CD4-positive, alpha-beta memory T cell (primary cell): ENCODE data around the gene PCDH15. TPM values are rescaled to one million over a fixed set of nuclear protein-coding genes. Genes with fewer than 3 reads are reported as not detected.

Experiments used
- CTCF ChIA-PET: fragments of 350-600 bp; sonication (Branson Sonifier 250); formaldehyde crosslinking; loops from one replicate; lab custom pipeline; 2021; ENCODE audit warnings: inconsistent platforms; ENCODE audit not compliant: partially characterized antibody; lab: Charles Lee
- POLR2A ChIA-PET: fragments of 350-600 bp; sonication (Branson Sonifier 250); formaldehyde crosslinking; loops from one replicate; lab custom pipeline; 2021; ENCODE audit not compliant: partially characterized antibody; lab: Charles Lee
- DNase-seq, 5 donors: peaks; one replicate each; pipeline versions ENCODE4 v3.0.0 to v3.0.0-alpha.2; 2020 to 2022; ENCODE audit warnings: mixed read lengths in 1 of 5
- H3K27ac ChIP-seq: one replicate; pipeline ENCODE4 v1.7.0; 2013; ENCODE audit warnings: low read depth, low read length
- H3K27me3 ChIP-seq: 2 replicates; pipeline ENCODE4 v1.7.0; 2013; ENCODE audit warnings: mild to moderate bottlenecking, low read length, moderate library complexity; ENCODE audit not compliant: insufficient read depth
- H3K36me3 ChIP-seq: 2 replicates; pipeline ENCODE4 v1.7.0; 2013; ENCODE audit warnings: mild to moderate bottlenecking, low read length, moderate library complexity; ENCODE audit not compliant: insufficient read depth
- H3K4me1 ChIP-seq: 2 replicates; pipeline ENCODE4 v1.7.0; 2013; ENCODE audit warnings: mild to moderate bottlenecking, low read length, moderate library complexity; ENCODE audit not compliant: insufficient read depth
- H3K4me3 ChIP-seq, 2 donors: one replicate each; pipeline ENCODE4 v1.7.0; 2013; ENCODE audit warnings: low read length in 2 of 2, mild to moderate bottlenecking in 1 of 2
- H3K9me3 ChIP-seq, 2 donors: one replicate each; pipeline ENCODE4 v1.7.0; 2013; ENCODE audit warnings: low read length in 2 of 2, control low read depth in 1 of 2; ENCODE audit not compliant: control insufficient read depth in 1 of 2
- H3K27ac Mint-ChIP-seq, 7 donors: one replicate each; pipeline ENCODE4 v1.8.0; 2020 to 2021; ENCODE audit warnings: mixed read lengths in 7 of 7, mild to moderate bottlenecking in 6 of 7, inconsistent platforms in 3 of 7, moderate library complexity in 3 of 7
- H3K27me3 Mint-ChIP-seq, 2 donors: one replicate each; pipeline ENCODE4 v1.8.0; 2020 to 2021; ENCODE audit warnings: mixed read lengths in 2 of 2
- H3K36me3 Mint-ChIP-seq, 2 donors: one replicate each; pipeline ENCODE4 v1.8.0; 2020 to 2021; ENCODE audit warnings: mixed read lengths in 2 of 2, inconsistent platforms in 1 of 2, mild to moderate bottlenecking in 1 of 2
- H3K4me1 Mint-ChIP-seq, 4 donors: one replicate each; pipeline ENCODE4 v1.8.0; 2020 to 2021; ENCODE audit warnings: mixed read lengths in 4 of 4, mild to moderate bottlenecking in 1 of 4
- H3K4me3 Mint-ChIP-seq, 8 donors: one replicate each; pipeline ENCODE4 v1.8.0; 2020 to 2021; ENCODE audit warnings: mixed read lengths in 8 of 8, mild to moderate bottlenecking in 7 of 8, moderate library complexity in 6 of 8, inconsistent platforms in 3 of 8
- H3K9me3 Mint-ChIP-seq, 8 donors: one replicate each; pipeline ENCODE4 v1.8.0; 2020 to 2021; ENCODE audit warnings: mixed read lengths in 8 of 8, mild to moderate bottlenecking in 5 of 8, inconsistent platforms in 3 of 8, moderate library complexity in 1 of 8
- intact Hi-C: fragments of 100-400 bp; cut with micrococcal nuclease; formaldehyde crosslinking; loops from one replicate; pipeline ENCODE4 v1.15.1; 2023
- polyA plus RNA-seq, 2 donors: library from polyadenylated mRNA; unstranded; fragments of 300-500 nt; fragmentation: Illumina TruSeq; gene quantifications; one replicate each; pipeline ENCODE4 v1.2.3, GENCODE V29; 2021
- total RNA-seq, 2 experiments: library from RNA; stranded (reverse); gene quantifications; one replicate each; pipeline ENCODE4 v1.2.3, GENCODE V29; 2021

The PCDH15 gene
- total and polyA plus RNA-seq, 4 experiments from 2014 or later, result not detected

GRCh38 chr10:53894145-53894544, 906.9 kb downstream of the PCDH15 start:
- H3K27ac ChIP-seq, result no peak overlapping the region
- no peaks in the 10 kb centered on the region for H3K27me3 ChIP-seq
- H3K9me3 Mint-ChIP-seq, result peaks cover 0 to 10% (median 8%) of the 10 kb centered on the region in 8 donors
- ChIA-PET CTCF (no interaction called here), POLR2A (no interaction called here)
- H3K27me3 Mint-ChIP-seq, result no peaks in the 10 kb centered on the region
- no peak overlapping the region for H3K27ac Mint-ChIP-seq
- DNase-seq, result no peak
- intact Hi-C loops, result no loop called here
- H3K4me3 Mint-ChIP-seq, result no peak overlapping the region
- H3K36me3 ChIP-seq, result no peaks in the 10 kb centered on the region
- H3K4me1 ChIP-seq, result no peaks in the 10 kb centered on the region
- H3K4me1 Mint-ChIP-seq, result no peaks in the 10 kb centered on the region
- no peak overlapping the region for H3K4me3 ChIP-seq
- no peaks in the 10 kb centered on the region for H3K36me3 Mint-ChIP-seq
- no peaks in the 10 kb centered on the region for H3K9me3 ChIP-seq

DNA sequence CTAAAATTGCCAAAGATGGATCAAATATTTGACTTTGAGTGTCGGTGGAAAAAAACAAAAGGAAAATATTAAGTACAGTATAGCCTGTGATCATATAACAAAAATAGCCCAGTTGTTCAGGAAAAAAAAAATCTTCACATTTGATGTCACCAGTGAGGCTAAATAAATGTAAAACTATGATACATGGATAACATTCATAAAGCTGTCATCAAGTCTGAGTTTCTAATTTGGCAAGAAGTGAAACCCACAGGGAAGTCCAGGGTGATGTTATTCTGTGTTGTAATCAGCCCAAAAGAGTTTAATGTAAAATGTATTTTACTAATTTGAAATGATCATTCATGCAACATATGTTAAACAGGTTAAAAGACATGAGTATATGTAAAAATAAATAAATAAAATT, 908.0 kb downstream of the PCDH15 start:
- Histone ChIP-seq H3K36me3 (no peaks in the 10 kb centered on the region), H3K4me1 (no peaks in the 10 kb centered on the region), H3K9me3 (no peaks in the 10 kb centered on the region), H3K27me3 (no peaks in the 10 kb centered on the region), H3K4me3 (no peak overlapping the region), H3K27ac (no peak overlapping the region)
- no peak for DNase-seq
- Mint-ChIP-seq H3K27ac (no peak overlapping the region), H3K9me3 (peaks cover 0 to 7% (median 3%) of the 10 kb centered on the region in 8 donors), H3K27me3 (no peaks in the 10 kb centered on the region), H3K4me3 (no peak overlapping the region), H3K4me1 (no peaks in the 10 kb centered on the region), H3K36me3 (no peaks in the 10 kb centered on the region)
- intact Hi-C loops, result no loop called here
- ChIA-PET POLR2A (no interaction called here), CTCF (no interaction called here)

GRCh38 chr10:53886325-53887300, 914.4 kb downstream of the PCDH15 start:
- peaks cover 0 to 4% of the 10 kb centered on the region in 2 donors for H3K9me3 ChIP-seq
- ChIA-PET CTCF (no interaction called here), POLR2A (no interaction called here)
- Mint-ChIP-seq H3K27ac (no peak overlapping the region), H3K36me3 (no peaks in the 10 kb centered on the region), H3K4me3 (no peak overlapping the region), H3K4me1 (no peaks in the 10 kb centered on the region), H3K9me3 (peaks cover 0 to 13% (median 5%) of the 10 kb centered on the region in 8 donors), H3K27me3 (no peaks in the 10 kb centered on the region)
- no peaks in the 10 kb centered on the region for H3K4me1 ChIP-seq
- no peaks in the 10 kb centered on the region for H3K36me3 ChIP-seq
- no peaks in the 10 kb centered on the region for H3K27me3 ChIP-seq
- intact Hi-C loops, result no loop called here
- no peak overlapping the region for H3K4me3 ChIP-seq
- H3K27ac ChIP-seq, result no peak overlapping the region
- DNase-seq, result no peak

- no peaks in the 10 kb centered on the region for H3K4me1 Mint-ChIP-seq
Observed at GRCh38 chr10:53864846-53865245, 936.2 kb downstream of the PCDH15 start.

GRCh38 chr10:53852450-53853175, 948.4 kb downstream of the PCDH15 start:
- intact Hi-C loops, result no loop called here
- Histone ChIP-seq H3K27ac (no peak overlapping the region), H3K27me3 (no peaks in the 10 kb centered on the region), H3K4me1 (no peaks in the 10 kb centered on the region), H3K4me3 (no peak overlapping the region), H3K9me3 (no peaks in the 10 kb centered on the region), H3K36me3 (no peaks in the 10 kb centered on the region)
- no peaks in the 10 kb centered on the region for H3K4me1 Mint-ChIP-seq
- no peaks in the 10 kb centered on the region for H3K27me3 Mint-ChIP-seq
- H3K27ac Mint-ChIP-seq, result no peak overlapping the region
- POLR2A ChIA-PET, result no interaction called here
- H3K9me3 Mint-ChIP-seq, result peaks cover 0 to 4% (median under 1%) of the 10 kb centered on the region in 8 donors
- no peaks in the 10 kb centered on the region for H3K36me3 Mint-ChIP-seq
- H3K4me3 Mint-ChIP-seq, result no peak overlapping the region
- CTCF ChIA-PET, result no interaction called here
- DNase-seq, result no peak

More at GRCh38 chr10:53864846-53865245, 936.2 kb downstream of the PCDH15 start:
- ChIA-PET POLR2A (no interaction called here), CTCF (no interaction called here)
- Mint-ChIP-seq H3K36me3 (no peaks in the 10 kb centered on the region), H3K27me3 (no peaks in the 10 kb centered on the region), H3K4me3 (no peak overlapping the region), H3K9me3 (peaks cover 2 to 14% (median 7%) of the 10 kb centered on the region in 8 donors), H3K27ac (no peak overlapping the region)
- no peak overlapping the region for H3K4me3 ChIP-seq
- no peak for DNase-seq
- H3K4me1 ChIP-seq, result no peaks in the 10 kb centered on the region
- H3K36me3 ChIP-seq, result no peaks in the 10 kb centered on the region
- no peaks in the 10 kb centered on the region for H3K9me3 ChIP-seq
- intact Hi-C loops, result no loop called here
- no peaks in the 10 kb centered on the region for H3K27me3 ChIP-seq
- no peak overlapping the region for H3K27ac ChIP-seq

- Mint-ChIP-seq H3K27me3 (no peaks in the 10 kb centered on the region), H3K9me3 (peaks cover 0 to 11% (median 4%) of the 10 kb centered on the region in 8 donors), H3K4me3 (no peak overlapping the region), H3K27ac (no peak overlapping the region), H3K36me3 (no peaks in the 10 kb centered on the region), H3K4me1 (no peaks in the 10 kb centered on the region)
- Histone ChIP-seq H3K9me3 (no peaks in the 10 kb centered on the region), H3K4me3 (no peak overlapping the region), H3K27ac (no peak overlapping the region), H3K4me1 (no peaks in the 10 kb centered on the region), H3K27me3 (no peaks in the 10 kb centered on the region), H3K36me3 (no peaks in the 10 kb centered on the region)
- intact Hi-C loops, result no loop called here
- no peak for DNase-seq
- ChIA-PET POLR2A (no interaction called here), CTCF (no interaction called here)
Observed at GRCh38 chr10:53846809-53847208, 954.2 kb downstream of the PCDH15 start.

DNA sequence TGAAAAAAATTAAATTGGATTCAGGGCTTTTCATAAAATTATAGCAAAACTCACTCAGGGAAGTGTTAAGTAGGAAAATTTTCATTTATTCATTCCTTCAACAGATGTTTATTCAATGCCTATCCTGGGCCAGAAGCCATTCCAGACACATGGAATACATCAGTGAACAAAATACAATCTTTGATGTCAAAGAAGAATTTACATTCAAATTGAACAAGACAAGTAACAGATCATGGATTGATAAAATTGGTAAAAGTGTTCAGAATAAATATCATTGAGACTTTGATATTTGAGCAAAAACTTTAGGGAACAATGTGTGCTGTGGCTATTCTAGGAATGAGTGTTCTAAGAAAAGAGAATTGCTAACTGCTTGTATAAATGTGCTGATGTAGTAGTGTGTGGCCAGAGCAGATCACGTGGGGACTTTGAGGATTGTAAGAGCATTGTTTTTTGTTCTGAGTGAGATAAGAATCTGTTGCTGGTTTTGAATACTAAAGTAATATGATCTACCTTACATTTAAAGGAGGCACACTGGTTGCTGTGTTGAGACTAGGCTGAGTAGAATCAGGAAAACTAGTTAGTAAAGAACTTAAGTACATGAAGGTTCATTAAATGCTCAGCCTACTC, 957.2 kb downstream of the PCDH15 start:
- no peaks in the 10 kb centered on the region for H3K27me3 Mint-ChIP-seq
- Histone ChIP-seq H3K4me3 (no peak overlapping the region), H3K27me3 (no peaks in the 10 kb centered on the region), H3K36me3 (no peaks in the 10 kb centered on the region), H3K27ac (no peak overlapping the region), H3K4me1 (no peaks in the 10 kb centered on the region), H3K9me3 (no peaks in the 10 kb centered on the region)
- H3K4me1 Mint-ChIP-seq, result no peaks in the 10 kb centered on the region
- no peak overlapping the region for H3K27ac Mint-ChIP-seq
- no peaks in the 10 kb centered on the region for H3K36me3 Mint-ChIP-seq
- peaks cover 0 to 14% (median 4%) of the 10 kb centered on the region in 8 donors for H3K9me3 Mint-ChIP-seq
- CTCF ChIA-PET, result no interaction called here
- no peak for DNase-seq
- intact Hi-C loops, result no loop called here
- POLR2A ChIA-PET, result no interaction called here
- no peak overlapping the region for H3K4me3 Mint-ChIP-seq
